ENCODE measurements around the gene MPL. TPM values are rescaled to one million over a fixed set of nuclear protein-coding genes. Genes with fewer than 3 reads are reported as not detected.

MPL gene
- total RNA-seq, 1 experiment from 2014 or later: not detected

DNA sequence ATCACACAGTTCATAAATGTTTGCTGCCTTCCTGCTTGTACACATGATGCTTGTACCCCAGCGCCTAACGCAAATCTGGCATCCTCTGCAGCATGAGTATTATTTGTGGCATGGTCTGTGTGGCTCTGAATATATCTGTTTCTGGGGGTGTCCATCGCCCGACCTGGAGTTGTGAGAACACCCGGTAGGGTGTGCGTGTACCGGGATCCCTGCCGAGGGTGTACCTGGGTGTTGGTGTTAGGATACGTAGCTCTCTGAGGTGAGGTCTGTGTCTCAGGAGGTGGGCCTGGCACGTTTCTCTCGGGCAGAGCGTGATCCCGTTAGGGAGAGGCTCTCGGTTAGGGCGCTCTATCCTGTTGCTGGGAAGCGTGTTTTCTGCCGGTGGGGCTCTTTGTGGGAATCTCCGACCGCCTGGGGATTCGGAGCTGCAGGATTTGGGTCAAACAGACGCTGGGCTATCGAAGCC is 10.8 kb downstream of the MPL start:
- no peak for DNase-seq (ENCODE audit: low read depth)
- in situ Hi-C loops (cut with HindIII; ENCODE audit: low pct_unique_long_range_greater_than_20kb, low sequenced_read_pairs): no loop called here

DNA sequence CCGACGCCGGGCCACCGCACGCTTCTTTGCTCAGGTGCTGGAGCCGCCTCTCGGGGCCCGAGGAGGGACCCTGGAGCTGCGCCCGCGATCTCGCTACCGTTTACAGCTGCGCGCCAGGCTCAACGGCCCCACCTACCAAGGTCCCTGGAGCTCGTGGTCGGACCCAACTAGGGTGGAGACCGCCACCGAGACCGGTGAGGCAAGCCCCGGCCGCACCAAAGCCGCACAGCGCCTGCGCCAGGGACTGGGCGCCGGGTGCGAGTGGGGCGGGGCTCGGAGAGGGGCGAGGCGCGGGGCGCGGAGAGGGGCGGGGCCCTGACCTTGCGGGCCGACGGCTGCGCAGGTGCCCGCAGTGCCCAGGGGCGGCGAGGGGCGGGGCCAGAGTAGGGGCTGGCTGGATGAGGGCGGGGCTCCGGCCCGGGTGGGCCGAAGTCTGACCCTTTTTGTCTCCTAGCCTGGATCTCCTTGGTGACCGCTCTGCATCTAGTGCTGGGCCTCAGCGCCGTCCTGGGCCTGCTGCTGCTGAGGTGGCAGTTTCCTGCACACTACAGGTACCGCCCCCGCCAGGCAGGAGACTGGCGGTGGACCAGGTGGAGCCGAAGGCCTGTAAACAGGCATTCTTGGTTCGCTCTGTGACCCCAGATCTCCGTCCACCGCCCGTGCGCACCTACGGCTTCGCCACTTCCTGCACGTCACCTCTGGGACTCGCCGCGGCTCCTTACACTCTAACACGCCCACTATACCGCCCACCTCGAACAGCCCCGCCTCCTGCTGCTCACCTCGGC is 11.4 kb downstream of the MPL start:
- DNase-seq (ENCODE audit: low read depth): peak; percentile 91
- in situ Hi-C loops (cut with HindIII; ENCODE audit: low pct_unique_long_range_greater_than_20kb, low sequenced_read_pairs): no loop called here

DNA sequence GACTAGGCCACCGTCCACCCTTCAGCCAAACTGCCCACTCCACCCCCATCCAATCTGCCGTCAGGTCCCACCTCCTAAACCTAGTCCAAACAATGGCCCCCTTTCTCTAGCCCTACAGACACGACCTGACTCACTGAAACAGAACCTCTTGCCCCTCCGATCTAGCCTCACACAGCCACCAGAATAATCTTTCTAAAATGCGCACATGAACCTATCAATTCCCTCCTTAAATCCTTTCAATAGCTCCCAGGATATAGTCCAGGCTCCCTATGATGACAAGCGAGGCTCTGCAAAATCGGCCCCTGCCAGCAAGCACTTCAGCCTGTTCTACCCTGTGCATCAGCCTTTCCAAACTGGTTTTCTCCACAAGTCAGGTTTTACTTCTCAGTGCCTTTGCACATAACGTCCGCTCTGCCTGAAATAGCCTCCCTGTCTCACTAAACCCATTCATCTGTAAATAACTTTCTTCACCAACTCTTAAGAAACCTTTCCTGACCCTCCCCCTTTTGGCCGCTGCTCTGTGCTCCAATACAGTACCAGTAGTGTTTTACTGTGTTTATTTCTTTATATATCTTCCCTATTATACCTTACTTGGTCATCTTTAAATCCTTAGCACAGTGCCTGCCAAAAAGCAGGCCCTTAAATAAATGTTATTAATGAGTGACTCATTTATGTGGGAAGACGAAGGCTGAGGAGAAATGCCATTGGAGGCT is 12.1 kb downstream of the MPL start:
- in situ Hi-C loops (cut with HindIII; ENCODE audit: low pct_unique_long_range_greater_than_20kb, low sequenced_read_pairs): no loop called here

DNA sequence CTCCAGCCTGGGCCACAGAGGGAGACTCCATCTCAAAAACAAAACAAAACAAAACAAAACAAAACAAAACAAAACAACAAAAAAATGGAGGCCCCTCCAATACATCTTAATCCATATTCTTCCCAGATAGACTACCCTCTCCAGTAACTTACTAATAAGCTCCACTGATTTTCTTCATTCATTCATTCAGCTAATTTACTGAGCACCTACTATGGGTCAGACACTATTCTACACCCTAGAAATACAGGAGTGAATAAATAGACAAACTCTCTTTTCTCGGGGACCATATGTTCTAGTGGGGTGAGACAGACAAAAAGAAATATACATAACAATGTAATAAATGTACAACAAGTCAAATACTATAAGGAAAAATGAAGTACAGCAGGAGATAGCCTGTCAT is 13.4 kb downstream of the MPL start:
- in situ Hi-C loops (cut with HindIII; ENCODE audit: low pct_unique_long_range_greater_than_20kb, low sequenced_read_pairs): no loop called here
- no peak for DNase-seq (ENCODE audit: low read depth)

More for the DNA sequence above, 12.1 kb downstream of the MPL start:
- DNase-seq (ENCODE audit: low read depth): peak; percentile 61

DNA sequence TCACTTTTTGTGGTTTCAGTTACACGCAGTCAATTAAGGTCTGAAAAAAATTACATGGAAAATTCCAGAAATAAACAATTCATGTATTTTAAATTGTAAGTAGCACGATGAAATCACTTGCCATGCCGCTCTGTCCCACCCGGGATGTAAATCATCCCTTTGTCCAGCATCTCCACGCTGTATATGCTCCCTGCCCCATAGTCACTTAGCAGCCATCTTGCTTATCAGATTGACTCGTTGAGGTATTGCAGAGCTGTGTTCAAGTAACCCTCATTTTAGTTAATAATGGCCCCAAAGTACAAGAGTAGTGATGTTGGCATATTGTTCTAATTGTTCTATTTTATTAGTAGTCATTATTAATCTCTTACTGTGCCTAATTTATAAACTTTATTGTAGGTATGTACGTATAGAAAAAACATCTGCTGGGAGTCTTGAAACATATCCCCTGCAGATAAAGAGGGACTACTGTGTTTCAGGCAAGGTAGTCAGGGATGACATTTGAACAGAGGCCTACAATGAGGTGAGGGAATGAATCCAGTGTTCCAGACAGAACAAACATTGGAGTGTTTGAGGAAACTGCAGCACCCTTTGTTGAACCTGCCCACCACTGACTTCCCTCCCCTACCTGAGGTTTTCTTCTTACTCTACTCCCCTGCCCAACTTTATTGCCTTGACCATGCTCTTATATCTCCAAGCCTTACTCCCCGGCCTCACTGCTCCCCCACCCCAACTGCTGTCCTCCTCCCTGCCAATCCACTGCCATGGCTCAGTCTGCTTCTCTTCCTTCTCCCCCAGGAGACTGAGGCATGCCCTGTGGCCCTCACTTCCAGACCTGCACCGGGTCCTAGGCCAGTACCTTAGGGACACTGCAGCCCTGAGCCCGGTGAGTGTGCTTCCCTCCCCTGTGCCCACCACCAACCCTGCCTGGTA is 14.1 kb downstream of the MPL start:
- in situ Hi-C loops (cut with HindIII; ENCODE audit: low pct_unique_long_range_greater_than_20kb, low sequenced_read_pairs): no loop called here
- no peak for DNase-seq (ENCODE audit: low read depth)

DNA sequence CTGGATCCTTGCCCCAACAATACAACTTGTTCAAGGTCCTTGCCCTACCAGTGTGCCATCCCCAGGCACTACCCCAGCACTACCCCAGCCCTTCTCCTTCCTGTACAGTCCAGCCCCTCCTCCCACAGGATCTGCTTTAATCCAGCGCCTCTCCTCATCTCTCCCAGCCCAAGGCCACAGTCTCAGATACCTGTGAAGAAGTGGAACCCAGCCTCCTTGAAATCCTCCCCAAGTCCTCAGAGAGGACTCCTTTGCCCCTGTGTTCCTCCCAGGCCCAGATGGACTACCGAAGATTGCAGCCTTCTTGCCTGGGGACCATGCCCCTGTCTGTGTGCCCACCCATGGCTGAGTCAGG is 14.7 kb downstream of the MPL start:
- no peak for DNase-seq (ENCODE audit: low read depth)
- in situ Hi-C loops (cut with HindIII; ENCODE audit: low pct_unique_long_range_greater_than_20kb, low sequenced_read_pairs): no loop called here

DNA sequence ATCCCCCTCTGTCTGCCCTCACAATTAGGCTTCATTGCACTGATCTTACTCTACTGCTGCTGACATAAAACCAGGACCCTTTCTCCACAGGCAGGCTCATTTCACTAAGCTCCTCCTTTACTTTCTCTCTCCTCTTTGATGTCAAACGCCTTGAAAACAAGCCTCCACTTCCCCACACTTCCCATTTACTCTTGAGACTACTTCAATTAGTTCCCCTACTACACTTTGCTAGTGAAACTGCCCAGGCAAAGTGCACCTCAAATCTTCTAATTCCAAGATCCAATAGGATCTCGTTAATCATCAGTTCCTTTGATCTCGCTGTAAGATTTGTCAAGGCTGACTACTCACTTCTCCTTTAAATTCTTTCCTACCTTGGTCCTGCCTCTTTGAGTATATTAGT is 15.3 kb downstream of the MPL start:
- DNase-seq (ENCODE audit: low read depth): no peak
- in situ Hi-C loops (cut with HindIII; ENCODE audit: low pct_unique_long_range_greater_than_20kb, low sequenced_read_pairs): no loop called here

DNA sequence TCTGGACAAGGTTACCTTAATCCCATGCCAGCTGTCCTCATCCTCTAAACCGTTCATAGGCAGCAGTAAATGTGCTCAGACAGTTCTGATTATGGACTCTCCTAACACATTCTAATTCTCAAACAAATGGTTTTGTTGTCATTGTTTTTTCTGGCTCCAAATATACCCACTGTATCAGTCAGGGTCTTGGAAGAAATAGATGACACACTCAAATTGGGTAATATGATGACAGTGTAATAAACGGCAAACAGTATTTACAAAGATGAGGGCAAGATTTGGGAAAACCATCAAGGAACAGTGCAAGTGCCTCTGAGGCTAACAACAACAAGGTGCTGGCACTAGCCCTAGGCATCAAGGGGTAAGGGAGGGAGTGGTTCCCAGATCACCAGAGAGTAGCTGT is 16.9 kb downstream of the MPL start:
- no peak for DNase-seq (ENCODE audit: low read depth)
- in situ Hi-C loops (cut with HindIII; ENCODE audit: low pct_unique_long_range_greater_than_20kb, low sequenced_read_pairs): no loop called here

DNA sequence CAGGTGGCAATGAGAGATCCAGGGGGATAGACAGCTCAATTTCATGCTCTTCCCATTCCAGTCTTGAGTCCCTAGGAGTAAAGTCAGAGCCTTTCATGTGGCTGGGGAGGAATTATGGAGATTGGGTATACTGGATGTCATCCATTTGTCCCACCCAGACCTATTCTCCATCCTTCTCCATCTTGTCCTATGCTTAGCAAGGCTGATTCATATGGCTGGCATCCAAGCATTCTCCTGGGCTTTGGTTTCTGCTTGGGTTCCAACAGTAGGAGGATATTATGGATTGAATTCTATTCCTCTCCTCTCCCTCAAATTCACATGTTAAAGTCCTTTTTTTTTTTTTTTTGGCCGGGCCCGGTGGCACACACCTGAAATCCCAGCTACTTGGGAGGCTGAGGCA is 17.3 kb downstream of the MPL start:
- no peak for DNase-seq (ENCODE audit: low read depth)
- in situ Hi-C loops (cut with HindIII; ENCODE audit: low pct_unique_long_range_greater_than_20kb, low sequenced_read_pairs): no loop called here

DNA sequence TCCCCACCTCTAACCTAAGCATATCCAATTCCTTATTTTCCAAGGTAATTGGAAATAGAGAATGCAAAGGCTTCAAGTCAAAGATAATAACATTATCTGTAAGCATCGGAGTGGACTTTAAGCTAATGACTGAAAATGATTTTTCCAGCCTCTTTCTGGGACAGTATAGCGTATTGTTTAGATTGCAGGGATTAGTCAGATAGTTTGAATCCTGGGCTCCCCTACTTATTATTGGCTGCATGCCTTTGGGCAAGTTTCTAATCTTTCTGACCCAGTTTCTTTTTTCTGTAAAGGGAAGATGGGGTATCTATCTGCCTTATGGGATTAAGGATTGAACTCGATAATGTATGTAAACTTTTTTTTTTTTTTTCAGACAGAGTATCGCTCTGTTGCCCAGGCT is 19.6 kb downstream of the MPL start:
- in situ Hi-C loops (cut with HindIII; ENCODE audit: low pct_unique_long_range_greater_than_20kb, low sequenced_read_pairs): no loop called here
- no peak for DNase-seq (ENCODE audit: low read depth)

DNA sequence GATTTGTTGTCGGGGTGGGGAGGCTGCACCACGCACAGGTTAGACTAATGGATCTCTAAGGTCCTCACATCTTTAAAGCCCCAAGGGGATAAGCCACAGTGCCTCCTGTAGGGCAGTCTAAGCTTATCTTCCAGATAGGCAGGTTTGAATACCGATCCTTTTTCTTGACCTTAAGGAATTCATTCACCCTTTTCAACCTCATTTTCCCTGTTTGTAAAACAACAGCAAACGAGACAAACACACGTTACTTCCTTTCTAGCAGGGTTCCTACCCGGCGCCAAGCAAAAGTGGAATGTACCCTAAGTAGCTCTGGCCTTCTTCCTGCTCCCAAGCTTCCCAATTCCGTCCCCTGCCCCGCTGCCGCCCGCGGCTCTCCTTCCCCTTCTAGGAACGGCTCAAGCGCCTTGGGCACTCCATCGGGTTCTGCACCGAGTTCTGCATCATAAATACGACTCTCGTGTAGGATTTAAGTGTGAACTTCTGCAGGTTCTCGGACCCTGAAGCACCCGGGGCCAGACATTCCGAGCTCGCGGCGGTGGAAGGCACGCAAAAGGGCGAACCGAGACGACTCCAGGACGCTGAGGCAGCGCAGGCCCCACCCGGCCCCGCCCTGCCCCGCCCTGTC is 20.6 kb downstream of the MPL start:
- DNase-seq (ENCODE audit: low read depth): peak; percentile 72
- in situ Hi-C loops (cut with HindIII; ENCODE audit: low pct_unique_long_range_greater_than_20kb, low sequenced_read_pairs): no loop called here

DNA sequence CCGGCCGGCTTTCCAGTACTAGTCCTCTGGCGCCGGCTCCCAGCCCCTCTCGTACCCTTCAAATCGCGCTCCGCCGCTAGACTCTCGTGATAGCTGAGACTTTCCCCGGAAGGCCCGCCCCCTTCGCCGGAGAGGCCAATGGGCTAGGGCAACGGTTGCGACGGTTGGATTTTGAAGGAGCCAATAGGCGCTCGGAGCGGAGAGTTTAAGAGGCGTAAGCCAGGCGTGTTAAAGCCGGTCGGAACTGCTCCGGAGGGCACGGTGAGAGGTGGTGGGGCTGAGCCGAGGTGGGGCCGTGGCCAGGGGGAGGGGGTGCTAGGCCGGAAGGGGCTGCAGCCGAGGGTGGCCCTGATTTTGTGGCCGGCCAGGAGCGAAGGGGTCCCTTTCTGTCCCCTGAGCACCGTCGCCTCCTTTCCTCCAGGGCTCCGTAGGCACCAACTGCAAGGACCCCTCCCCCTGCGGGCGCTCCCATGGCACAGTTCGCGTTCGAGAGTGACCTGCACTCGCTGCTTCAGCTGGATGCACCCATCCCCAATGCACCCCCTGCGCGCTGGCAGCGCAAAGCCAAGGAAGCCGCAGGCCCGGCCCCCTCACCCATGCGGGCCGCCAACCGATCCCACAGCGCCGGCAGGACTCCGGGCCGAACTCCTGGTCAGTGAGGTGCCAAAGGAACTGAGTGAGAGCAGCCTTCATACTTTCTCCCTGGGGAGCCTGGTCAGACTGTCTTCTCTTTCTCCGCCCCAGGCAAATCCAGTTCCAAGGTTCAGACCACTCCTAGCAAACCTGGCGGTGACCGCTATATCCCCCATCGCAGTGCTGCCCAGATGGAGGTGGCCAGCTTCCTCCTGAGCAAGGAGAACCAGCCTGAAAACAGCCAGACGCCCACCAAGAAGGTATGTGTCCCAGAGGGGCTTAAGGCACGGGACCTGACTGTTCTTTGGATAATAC is 21.4 kb downstream of the MPL start, which contains the start of gene CDC20:
Gene CDC20, plus strand, starts transcription at position 236 of the 948 bp plus-strand sequence. Its CDS starts 235 bp downstream, at position 471.
- in situ Hi-C loops (cut with HindIII; ENCODE audit: low pct_unique_long_range_greater_than_20kb, low sequenced_read_pairs): no loop called here
- DNase-seq (ENCODE audit: low read depth): peak; percentile 97

DNA sequence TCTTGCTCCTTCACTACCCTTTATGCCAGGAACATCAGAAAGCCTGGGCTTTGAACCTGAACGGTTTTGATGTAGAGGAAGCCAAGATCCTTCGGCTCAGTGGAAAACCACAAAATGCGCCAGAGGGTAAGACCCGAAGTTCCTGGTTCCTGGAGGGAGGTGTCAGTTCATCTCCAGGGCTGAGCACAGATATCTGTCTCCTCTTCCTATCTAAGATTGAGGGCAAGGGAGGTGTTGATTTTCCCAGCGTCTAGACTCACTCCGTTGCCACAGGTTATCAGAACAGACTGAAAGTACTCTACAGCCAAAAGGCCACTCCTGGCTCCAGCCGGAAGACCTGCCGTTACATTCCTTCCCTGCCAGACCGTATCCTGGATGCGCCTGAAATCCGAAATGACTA is 22.1 kb downstream of the MPL start:
- DNase-seq (ENCODE audit: low read depth): peak; percentile 54

DNA sequence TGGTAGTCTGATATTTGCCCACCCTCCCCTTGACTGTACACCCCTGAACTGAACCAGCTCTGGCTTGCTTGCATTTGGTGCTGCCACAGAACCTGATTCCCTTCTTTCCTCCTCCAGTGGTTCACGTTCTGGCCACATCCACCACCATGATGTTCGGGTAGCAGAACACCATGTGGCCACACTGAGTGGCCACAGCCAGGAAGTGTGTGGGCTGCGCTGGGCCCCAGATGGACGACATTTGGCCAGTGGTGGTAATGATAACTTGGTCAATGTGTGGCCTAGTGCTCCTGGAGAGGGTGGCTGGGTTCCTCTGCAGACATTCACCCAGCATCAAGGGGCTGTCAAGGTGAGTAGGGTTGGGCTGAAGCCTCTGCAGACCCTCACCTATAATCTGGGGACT is 23.0 kb downstream of the MPL start:
- in situ Hi-C loops (cut with HindIII; ENCODE audit: low pct_unique_long_range_greater_than_20kb, low sequenced_read_pairs): no loop called here

More for the DNA sequence above, 22.1 kb downstream of the MPL start:
- in situ Hi-C loops (cut with HindIII; ENCODE audit: low pct_unique_long_range_greater_than_20kb, low sequenced_read_pairs): no loop called here

DNA sequence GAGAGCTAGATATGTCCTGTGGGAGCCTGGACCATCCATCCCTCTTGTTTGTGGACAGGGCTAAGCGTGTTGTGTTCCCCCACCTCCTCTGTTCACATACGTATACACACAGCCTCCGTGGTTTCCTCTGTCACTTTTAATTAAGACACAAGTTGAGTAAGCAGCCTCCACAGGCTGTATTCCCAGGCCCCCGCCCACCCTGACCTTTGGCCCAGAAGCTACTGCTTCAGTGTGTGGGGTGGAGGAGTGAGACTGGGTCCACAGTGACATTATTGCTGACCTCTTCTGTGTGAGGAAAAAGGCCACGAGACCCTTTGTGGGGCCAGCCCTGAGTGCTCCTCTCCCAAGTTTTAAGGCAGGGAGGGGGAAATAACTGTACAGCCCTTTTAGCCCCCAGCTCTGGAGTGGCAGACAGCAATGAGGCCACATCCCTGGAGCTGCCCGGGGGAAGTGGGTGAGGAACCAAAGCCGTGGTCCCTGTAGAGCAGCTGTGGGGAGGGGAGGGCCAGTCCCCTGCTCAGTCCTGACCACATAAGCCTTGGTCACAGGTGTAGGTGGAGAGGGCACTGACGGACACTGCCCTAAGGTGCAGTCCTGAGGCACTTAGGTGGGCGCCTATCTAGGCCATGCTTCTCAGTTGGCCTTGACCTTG is 25.8 kb downstream of the MPL start:
- DNase-seq (ENCODE audit: low read depth): no peak
- in situ Hi-C loops (cut with HindIII; ENCODE audit: low pct_unique_long_range_greater_than_20kb, low sequenced_read_pairs): no loop called here

More for the DNA sequence above, 23.0 kb downstream of the MPL start:
- no peak for DNase-seq (ENCODE audit: low read depth)

DNA sequence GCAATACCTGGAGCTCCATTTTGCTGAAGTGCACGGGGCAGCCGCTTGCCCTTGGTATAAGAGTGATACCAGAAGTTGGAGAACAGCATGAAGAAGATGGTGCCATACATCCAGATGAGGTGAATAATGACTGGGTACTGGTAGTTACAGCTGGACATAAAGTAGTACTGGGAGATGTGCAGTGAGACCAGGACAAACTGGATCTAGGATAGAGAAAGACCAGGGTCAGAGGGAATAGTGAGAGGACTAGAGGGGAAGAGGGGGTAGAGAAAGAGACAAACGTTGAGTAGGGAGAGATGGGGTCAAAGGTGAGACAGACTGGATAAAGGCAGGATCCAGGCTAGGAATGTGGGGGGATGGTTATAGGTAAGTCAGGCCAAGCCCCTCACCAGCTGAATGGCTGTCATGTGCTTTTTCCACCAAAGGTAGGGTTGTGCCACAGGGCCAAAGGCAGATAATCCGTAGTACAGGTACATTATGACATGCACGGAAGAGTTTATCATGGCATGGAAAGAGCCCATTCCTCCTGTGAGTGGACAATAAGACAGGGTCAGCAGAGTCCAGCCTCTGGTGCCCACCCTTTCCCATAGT is 26.4 kb downstream of the MPL start:
- in situ Hi-C loops (cut with HindIII; ENCODE audit: low pct_unique_long_range_greater_than_20kb, low sequenced_read_pairs): no loop called here
- no peak for DNase-seq (ENCODE audit: low read depth)

Data from Caki2 (cell line).